HCT116 (cell line): ENCODE data around the gene NAALADL2. TPM values are rescaled to one million over a fixed set of nuclear protein-coding genes. Genes with fewer than 3 reads are reported as not detected.

ENCODE experiments used
- ATAC-seq: fragments of 200-7000 bp; cut with Tn5 transposase; 2 replicates; pipeline ENCODE4 v1.9.1; 2020; ENCODE audit warnings: mild to moderate bottlenecking, moderate library complexity
- BruUV-seq: library from RNA; stranded (reverse); fragments of 400-500 nt; replicated peaks from 2 replicates; lab custom pipeline; 2021; lab: Mats Ljungman, UMichigan
- CTCF ChIA-PET: fragments of 300-600 bp; sonication (Branson Sonifier 250); formaldehyde crosslinking; loops from one replicate; lab custom pipeline; 2021; ENCODE audit warnings: antibody characterized with exemption; lab: Charles Lee
- POLR2A ChIA-PET: fragments of 300-600, 350-600 bp; sonication (Branson Sonifier 250); formaldehyde crosslinking; loops from one replicate; lab custom pipeline; 2021; ENCODE audit warnings: antibody characterized with exemption; lab: Charles Lee
- RAD21 ChIA-PET, 2 experiments: fragments of 300-600 bp; sonication (Branson Sonifier 250); formaldehyde crosslinking; loops; one replicate each; lab custom pipeline; 2023; ENCODE audit warnings: low total read pairs in 2 of 2; ENCODE audit not compliant: uncharacterized antibody in 2 of 2, unreplicated experiment in 2 of 2, low non-redundant PET in 1 of 2; lab: Charles Lee
- DNase-seq: peaks from one replicate; pipeline ENCODE4 v3.0.0-alpha.2; 2010; ENCODE audit warnings: low read depth, low spot score
- H2AFZ ChIP-seq: fragments of 200-600 bp; shearing (Covaris generic), sonication (generic); 2 replicates; pipeline ENCODE4 v1.6.1; 2017; ENCODE audit warnings: low read depth, mixed run types, mixed read lengths, antibody characterized with exemption, low read length; ENCODE audit not compliant: poor library complexity, severe bottlenecking
- H3K27ac ChIP-seq: 2 replicates; pipeline ENCODE4 v1.5.1; 2012; ENCODE audit warnings: low read depth, low read length
- H3K27me3 ChIP-seq: fragments of 200-600 bp; sonication (generic); 2 replicates; pipeline ENCODE4 v1.6.1; 2016; ENCODE audit warnings: mixed run types, low read length, mixed read lengths; ENCODE audit not compliant: insufficient read depth
- H3K36me3 ChIP-seq, 2 experiments: fragments of 200-500 bp in 1 of 2; fragments of 200-600 bp in 1 of 2; sonication (Bioruptor generic) in 1 of 2; sonication (generic) in 1 of 2; 2 replicates each; pipeline versions ENCODE4 v1.5.1 to v1.6.1; 2014 to 2016; ENCODE audit warnings: low read length in 2 of 2, inconsistent platforms in 1 of 2, mixed read lengths in 1 of 2, mixed run types in 1 of 2; ENCODE audit not compliant: insufficient read depth in 2 of 2, control insufficient read depth in 1 of 2
- H3K4me1 ChIP-seq, 2 experiments: fragments of 200-600 bp in 1 of 2; sonication (generic) in 1 of 2; 2 replicates each; pipeline versions ENCODE4 v1.5.1 to v1.6.1; 2012 to 2017; ENCODE audit warnings: low read length in 2 of 2, inconsistent platforms in 1 of 2, mild to moderate bottlenecking in 1 of 2, mixed read lengths in 1 of 2, mixed run types in 1 of 2, moderate library complexity in 1 of 2; ENCODE audit not compliant: insufficient read depth in 2 of 2, control insufficient read depth in 1 of 2
- H3K4me2 ChIP-seq: fragments of 200-600 bp; sonication (generic); 2 replicates; pipeline ENCODE4 v1.6.1; 2017; ENCODE audit warnings: mixed run types, low read length, mixed read lengths
- H3K4me3 ChIP-seq, 2 experiments: fragments of 200-600 bp in 1 of 2; sonication (generic) in 1 of 2; replicated peaks in 1 of 2; 2 replicates each; pipeline ENCODE4 v1.5.1; 2011 to 2016; ENCODE audit warnings: low read length in 2 of 2, control low read depth in 1 of 2, low read depth in 1 of 2, mild to moderate bottlenecking in 1 of 2, mixed read lengths in 1 of 2, mixed run types in 1 of 2
- H3K79me2 ChIP-seq: fragments of 200-600 bp; sonication (generic); 2 replicates; pipeline ENCODE4 v1.6.1; 2017; ENCODE audit warnings: mild to moderate bottlenecking, mixed run types, low read length, moderate library complexity, mixed read lengths; ENCODE audit not compliant: insufficient read depth
- H3K9ac ChIP-seq: fragments of 200-600 bp; sonication (generic); 2 replicates; pipeline ENCODE4 v1.6.1; 2016; ENCODE audit warnings: low read length, mixed read lengths
- H3K9me2 ChIP-seq: fragments of 200-600 bp; sonication (generic), shearing (Covaris generic); 2 replicates; pipeline ENCODE4 v1.6.1; 2017; ENCODE audit warnings: mixed run types, mild to moderate bottlenecking, moderate library complexity; ENCODE audit not compliant: insufficient read depth
- H3K9me3 ChIP-seq, 2 experiments: fragments of 200-500 bp in 1 of 2; fragments of 200-600 bp in 1 of 2; sonication (Bioruptor generic) in 1 of 2; sonication (generic) in 1 of 2; 2 replicates each; pipeline ENCODE4 v1.6.1; 2014 to 2017; ENCODE audit warnings: low read length in 2 of 2, mixed read lengths in 2 of 2, inconsistent platforms in 1 of 2, low read depth in 1 of 2, mild to moderate bottlenecking in 1 of 2, mixed run types in 1 of 2, moderate library complexity in 1 of 2; ENCODE audit not compliant: control insufficient read depth in 1 of 2, insufficient read depth in 1 of 2
- H4K20me1 ChIP-seq: fragments of 200-600 bp; sonication (generic), shearing (Covaris generic); 2 replicates; pipeline ENCODE4 v1.6.1; 2017; ENCODE audit warnings: mixed run types, mild to moderate bottlenecking, moderate library complexity; ENCODE audit not compliant: insufficient read depth
- ATF3 ChIP-seq: IDR thresholded peaks from 2 replicates; pipeline ENCODE4 v1.6.1; 2012
- CEBPB ChIP-seq: IDR thresholded peaks from 2 replicates; pipeline ENCODE4 v1.6.1; 2012; ENCODE audit warnings: low read depth
- EGR1 ChIP-seq: IDR thresholded peaks from 2 replicates; pipeline ENCODE4 v1.6.1; 2012; ENCODE audit warnings: low read depth
- EZH2 ChIP-seq: fragments of 200-600 bp; sonication (generic); IDR thresholded peaks from 2 replicates; pipeline ENCODE4 v1.6.1; 2017; ENCODE audit warnings: antibody characterized with exemption, mixed run types
- EZH2phosphoT487 ChIP-seq: fragments of 200-600 bp; IDR thresholded peaks from 2 replicates; pipeline ENCODE4 v1.6.1; 2018; ENCODE audit warnings: antibody characterized with exemption, borderline replicate concordance
- MAX ChIP-seq: IDR thresholded peaks from 2 replicates; pipeline ENCODE4 v1.6.1; 2012
- POLR2AphosphoS5 ChIP-seq: IDR thresholded peaks from 2 replicates; pipeline ENCODE4 v1.6.1; 2011; ENCODE audit warnings: mild to moderate bottlenecking, low read depth, low read length, moderate library complexity
- RAD21 ChIP-seq: IDR thresholded peaks from 2 replicates; pipeline ENCODE4 v1.6.1; 2012; ENCODE audit warnings: low read depth, mild to moderate bottlenecking
- SP1 ChIP-seq: IDR thresholded peaks from 2 replicates; pipeline ENCODE4 v1.6.1; 2012; ENCODE audit warnings: low read depth
- SRF ChIP-seq: IDR thresholded peaks from 2 replicates; pipeline ENCODE4 v1.6.1; 2012; ENCODE audit warnings: low read depth
- YY1 ChIP-seq: IDR thresholded peaks from 2 replicates; pipeline ENCODE4 v1.6.1; 2011; ENCODE audit warnings: low read length, low read depth, moderate library complexity, mild to moderate bottlenecking; ENCODE audit not compliant: insufficient replicate concordance; ENCODE audit errors: extremely low read depth
- ZFX ChIP-seq: fragments of 450-650 bp; IDR thresholded peaks from 2 replicates; pipeline ENCODE4 v1.6.1; 2017
- intact Hi-C: fragments of 100-400 bp; cut with micrococcal nuclease; formaldehyde crosslinking; loops from 2 replicates; pipeline ENCODE4 v1.10.0; 2022
- total RNA-seq: library from RNA; stranded (reverse); gene quantifications from one replicate; pipeline ENCODE4 v1.2.1, GENCODE V29; 2021; ENCODE audit not compliant: unreplicated experiment

The NAALADL2 gene
- total RNA-seq, 1 experiment from 2014 or later, result 2.9 TPM

GRCh38 chr3:175398676-175399075 lies 539.5 kb downstream of the NAALADL2 start (continued):
- no peak for TF ChIP-seq YY1
- no peak for TF ChIP-seq EZH2phosphoT487
- no peak for TF ChIP-seq EGR1
- no peak for TF ChIP-seq ZFX
- TF ChIP-seq CEBPB, result no peak
- TF ChIP-seq EZH2, result no peak
- no peak for TF ChIP-seq POLR2AphosphoS5
- no peak for TF ChIP-seq SRF
- TF ChIP-seq ATF3, result no peak

GRCh38 chr3:175399156-175399840 lies 540.2 kb downstream of the NAALADL2 start:
- H2AFZ ChIP-seq, result no peak overlapping the region
- no peaks in the 10 kb centered on the region for H3K9me3 ChIP-seq
- H3K4me3 ChIP-seq, result no peak overlapping the region
- intact Hi-C loops, result no loop called here
- BruUV-seq, result no TSS peak
- ChIA-PET POLR2A (no interaction called here), CTCF (no interaction called here), RAD21 (no interaction called here)
- DNase-seq (no peak), ATAC-seq (no peak)
- H3K36me3 ChIP-seq, result no peaks in the 10 kb centered on the region
- H3K4me2 ChIP-seq, result no peak overlapping the region
- no peaks in the 10 kb centered on the region for H3K27me3 ChIP-seq
- TF ChIP-seq EGR1 (no peak), MAX (no peak), SP1 (no peak), RAD21 (no peak), YY1 (no peak)
- H3K79me2 ChIP-seq, result no peaks in the 10 kb centered on the region
- H3K4me1 ChIP-seq, result no peaks in the 10 kb centered on the region
- no peaks in the 10 kb centered on the region for H3K9me2 ChIP-seq
- no peak overlapping the region for H3K9ac ChIP-seq
- no peaks in the 10 kb centered on the region for H4K20me1 ChIP-seq
- no peak overlapping the region for H3K27ac ChIP-seq
